ENCODE measurements around the gene LAMC2.

- TF ChIP-seq ZNF70 (CRISPR knock-in tag; IDR thresholded peaks at IDR 0.05) (no peak), OSR1 (CRISPR knock-in tag; IDR thresholded peaks at IDR 0.05) (no peak), PATZ1 (CRISPR knock-in tag; IDR thresholded peaks at IDR 0.05; ENCODE audit: borderline replicate concordance) (no peak), ISL1 (CRISPR knock-in tag; IDR thresholded peaks at IDR 0.05) (no peak), ARNTL (CRISPR knock-in tag; IDR thresholded peaks at IDR 0.05; ENCODE audit: borderline replicate concordance, low read depth) (no peak), ZNF565 (CRISPR knock-in tag; conservative IDR thresholded peaks at IDR 0.05; ENCODE audit: low read depth) (no peak), ZFP3 (CRISPR knock-in tag; IDR thresholded peaks at IDR 0.05) (no peak), ZNF8 (CRISPR knock-in tag; IDR thresholded peaks at IDR 0.05) (no peak), ZC3H10 (CRISPR knock-in tag; IDR thresholded peaks at IDR 0.05) (no peak), RARB (CRISPR knock-in tag; IDR thresholded peaks at IDR 0.05) (no peak)
Measured at GRCh38 chr1:183227422-183228346, 41.6 kb downstream of the LAMC2 start.
